Left ventricle myocardium inferior (tissue), 1 donor: ENCODE measurements around the gene RINL. TPM values are rescaled to one million over a fixed set of nuclear protein-coding genes. Genes with fewer than 3 reads are reported as not detected.

Experiments
- DNase-seq: peaks from one replicate; pipeline ENCODE4 v3.0.0-alpha.2; 2020
- H3K27ac ChIP-seq: fragments of 200-600 bp; replicated peaks from 2 replicates; pipeline ENCODE4 v1.8.0; 2021
- H3K27me3 ChIP-seq: fragments of 200-600 bp; 2 replicates; pipeline ENCODE4 v1.8.0; 2021; ENCODE audit warnings: low read depth
- H3K36me3 ChIP-seq: fragments of 200-600 bp; 2 replicates; pipeline ENCODE4 v1.8.0; 2021
- H3K4me1 ChIP-seq: fragments of 200-600 bp; 2 replicates; pipeline ENCODE4 v1.8.0; 2021
- H3K4me3 ChIP-seq: fragments of 200-600 bp; 2 replicates; pipeline ENCODE4 v1.8.0; 2021; ENCODE audit warnings: mild to moderate bottlenecking, moderate library complexity
- H3K9me3 ChIP-seq: fragments of 200-600 bp; replicated peaks from 2 replicates; pipeline ENCODE4 v1.8.0; 2021
- intact Hi-C: fragments of 100-400 bp; cut with micrococcal nuclease; formaldehyde crosslinking; loops from one replicate; pipeline ENCODE4 v1.11.0; 2022
- total RNA-seq: library from RNA; stranded (reverse); fragmentation: NEBNext Ultra II Directional; extraction: Animal tissue kit (Norgen Biotek cat#: 25700); gene quantifications from one replicate; pipeline ENCODE4 v1.2.1, GENCODE V29; 2021
- TF ChIP-seq, protein P1 (sequence below): fragments of 200-600 bp; IDR thresholded peaks from 2 replicates; pipeline ENCODE4 v1.8.0; 2021; ENCODE audit warnings: antibody characterized with exemption, mild to moderate bottlenecking, borderline replicate concordance
- donor health status: DM: no; HTN: yes; CAD: no; lungs with severe emphysema.

RINL gene
- total RNA-seq, 1 donor from 2014 or later: 3.7 TPM

GRCh38 chr19:38907670-38908069 is 29.6 kb upstream of the RINL start:
- Histone ChIP-seq H3K4me1 (no peaks in the 10 kb centered on the region), H3K9me3 (no peaks in the 10 kb centered on the region), H3K27ac (no peak overlapping the region), H3K36me3 (peaks cover 42% of the 10 kb centered on the region), H3K4me3 (no peak overlapping the region), H3K27me3 (peaks cover 19% of the 10 kb centered on the region)
- DNase-seq: no peak
- intact Hi-C loops: no loop called here
- TF ChIP-seq, protein P1, sequence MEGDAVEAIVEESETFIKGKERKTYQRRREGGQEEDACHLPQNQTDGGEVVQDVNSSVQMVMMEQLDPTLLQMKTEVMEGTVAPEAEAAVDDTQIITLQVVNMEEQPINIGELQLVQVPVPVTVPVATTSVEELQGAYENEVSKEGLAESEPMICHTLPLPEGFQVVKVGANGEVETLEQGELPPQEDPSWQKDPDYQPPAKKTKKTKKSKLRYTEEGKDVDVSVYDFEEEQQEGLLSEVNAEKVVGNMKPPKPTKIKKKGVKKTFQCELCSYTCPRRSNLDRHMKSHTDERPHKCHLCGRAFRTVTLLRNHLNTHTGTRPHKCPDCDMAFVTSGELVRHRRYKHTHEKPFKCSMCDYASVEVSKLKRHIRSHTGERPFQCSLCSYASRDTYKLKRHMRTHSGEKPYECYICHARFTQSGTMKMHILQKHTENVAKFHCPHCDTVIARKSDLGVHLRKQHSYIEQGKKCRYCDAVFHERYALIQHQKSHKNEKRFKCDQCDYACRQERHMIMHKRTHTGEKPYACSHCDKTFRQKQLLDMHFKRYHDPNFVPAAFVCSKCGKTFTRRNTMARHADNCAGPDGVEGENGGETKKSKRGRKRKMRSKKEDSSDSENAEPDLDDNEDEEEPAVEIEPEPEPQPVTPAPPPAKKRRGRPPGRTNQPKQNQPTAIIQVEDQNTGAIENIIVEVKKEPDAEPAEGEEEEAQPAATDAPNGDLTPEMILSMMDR: no peak

- intact Hi-C loops: no loop called here
- no peak overlapping the region for H3K4me3 ChIP-seq
- no peak for DNase-seq
Observed at GRCh38 chr19:38907227-38907626, 29.2 kb upstream of the RINL start.

GRCh38 chr19:38905620-38906019 is 27.5 kb upstream of the RINL start:
- TF ChIP-seq, protein P1: no peak
- H3K27me3 ChIP-seq: peaks cover 3% of the 10 kb centered on the region
- H3K9me3 ChIP-seq: no peaks in the 10 kb centered on the region
- H3K36me3 ChIP-seq: peaks cover 42% of the 10 kb centered on the region
- peaks cover 7% of the 10 kb centered on the region for H3K4me1 ChIP-seq
- H3K4me3 ChIP-seq: no peak overlapping the region
- DNase-seq: no peak
- H3K27ac ChIP-seq: no peak overlapping the region
- intact Hi-C loops: no loop called here

More at GRCh38 chr19:38907227-38907626, 29.2 kb upstream of the RINL start:
- TF ChIP-seq, protein P1: no peak
- Histone ChIP-seq H3K27me3 (peaks cover 19% of the 10 kb centered on the region), H3K27ac (no peak overlapping the region), H3K36me3 (peaks cover 42% of the 10 kb centered on the region), H3K9me3 (no peaks in the 10 kb centered on the region), H3K4me1 (no peaks in the 10 kb centered on the region)

DNA sequence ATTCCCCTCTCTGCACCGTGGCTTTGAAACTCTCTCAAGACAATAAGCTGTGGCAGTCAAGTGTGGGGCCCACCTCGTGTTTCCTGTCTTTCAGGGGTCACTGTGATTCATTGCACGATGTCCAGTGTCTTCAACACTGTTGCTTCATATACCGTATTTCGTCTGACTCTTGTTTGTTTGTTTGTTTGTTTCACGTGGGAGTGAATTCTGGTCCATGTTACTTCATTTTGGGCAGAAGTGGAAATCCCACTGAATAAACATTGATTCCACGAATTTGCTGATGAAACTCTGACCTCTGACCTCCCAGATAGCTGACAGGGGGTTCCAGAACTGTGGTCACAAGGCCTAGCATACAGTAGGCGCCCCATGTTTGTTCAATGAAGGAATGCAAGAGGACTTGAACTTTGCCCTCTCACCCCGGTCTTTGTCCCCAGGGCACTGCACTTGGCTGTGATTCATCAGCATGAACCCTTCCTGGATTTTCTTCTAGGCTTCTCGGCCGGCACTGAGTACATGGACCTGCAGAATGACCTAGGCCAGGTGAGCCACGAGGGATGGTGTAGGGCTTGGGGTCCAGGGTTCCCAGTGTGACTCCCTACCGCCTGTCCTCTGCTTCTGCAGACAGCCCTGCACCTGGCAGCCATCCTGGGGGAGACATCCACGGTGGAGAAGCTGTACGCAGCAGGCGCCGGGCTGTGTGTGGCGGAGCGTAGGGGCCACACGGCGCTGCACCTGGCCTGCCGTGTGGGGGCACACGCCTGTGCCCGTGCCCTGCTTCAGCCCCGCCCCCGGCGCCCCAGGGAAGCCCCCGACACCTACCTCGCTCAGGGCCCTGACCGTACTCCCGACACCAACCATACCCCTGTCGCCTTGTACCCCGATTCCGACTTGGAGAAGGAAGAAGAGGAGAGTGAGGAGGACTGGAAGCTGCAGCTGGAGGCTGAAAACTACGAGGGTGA is 26.8 kb upstream of the RINL start:
- peaks cover 14% of the 10 kb centered on the region for H3K4me1 ChIP-seq
- intact Hi-C loops: no loop called here
- no peak for DNase-seq

GRCh38 chr19:38901683-38902082 is 23.6 kb upstream of the RINL start:
- no peak for DNase-seq
- intact Hi-C loops: no loop called here

More for the DNA sequence above, 26.8 kb upstream of the RINL start:
- Histone ChIP-seq H3K36me3 (peaks cover 42% of the 10 kb centered on the region), H3K27me3 (no peaks in the 10 kb centered on the region), H3K4me3 (no peak overlapping the region), H3K9me3 (no peaks in the 10 kb centered on the region), H3K27ac (no peak overlapping the region)
- TF ChIP-seq, protein P1: no peak

More at GRCh38 chr19:38901683-38902082, 23.6 kb upstream of the RINL start:
- Histone ChIP-seq H3K4me1 (peaks cover 37% of the 10 kb centered on the region), H3K27me3 (no peaks in the 10 kb centered on the region), H3K4me3 (no peak overlapping the region), H3K36me3 (peaks cover 18% of the 10 kb centered on the region), H3K9me3 (no peaks in the 10 kb centered on the region), H3K27ac (no peak overlapping the region)
- TF ChIP-seq, protein P1: no peak
